Cardiac fibroblast (primary cell): ENCODE data around the gene HS2ST1.

ENCODE experiments used
- DNase-seq, 2 donors: peaks; one replicate each; pipeline versions ENCODE4 v3.0.0 to v3.0.0-alpha.2; 2010; ENCODE audit warnings: low read depth in 2 of 2
- H3K4me3 ChIP-seq, 2 donors: replicated peaks in 1 of 2; 1 replicate in 1 of 2; 2 replicates in 1 of 2; pipeline ENCODE4 v1.5.1; 2011; ENCODE audit warnings: low read depth in 2 of 2, low read length in 2 of 2, mild to moderate bottlenecking in 2 of 2, moderate library complexity in 1 of 2
- TF ChIP-seq, protein P1 (sequence below): IDR thresholded peaks from one replicate; pipeline ENCODE4 v1.5.1; 2011; ENCODE audit warnings: low read depth, mild to moderate bottlenecking, low read length, inconsistent platforms

Gene HS2ST1

GRCh38 chr1:86913399-86913895, 988 bp upstream of the HS2ST1 start:
- DNase-seq: peak; percentile 52 to 57
- TF ChIP-seq, protein P1, sequence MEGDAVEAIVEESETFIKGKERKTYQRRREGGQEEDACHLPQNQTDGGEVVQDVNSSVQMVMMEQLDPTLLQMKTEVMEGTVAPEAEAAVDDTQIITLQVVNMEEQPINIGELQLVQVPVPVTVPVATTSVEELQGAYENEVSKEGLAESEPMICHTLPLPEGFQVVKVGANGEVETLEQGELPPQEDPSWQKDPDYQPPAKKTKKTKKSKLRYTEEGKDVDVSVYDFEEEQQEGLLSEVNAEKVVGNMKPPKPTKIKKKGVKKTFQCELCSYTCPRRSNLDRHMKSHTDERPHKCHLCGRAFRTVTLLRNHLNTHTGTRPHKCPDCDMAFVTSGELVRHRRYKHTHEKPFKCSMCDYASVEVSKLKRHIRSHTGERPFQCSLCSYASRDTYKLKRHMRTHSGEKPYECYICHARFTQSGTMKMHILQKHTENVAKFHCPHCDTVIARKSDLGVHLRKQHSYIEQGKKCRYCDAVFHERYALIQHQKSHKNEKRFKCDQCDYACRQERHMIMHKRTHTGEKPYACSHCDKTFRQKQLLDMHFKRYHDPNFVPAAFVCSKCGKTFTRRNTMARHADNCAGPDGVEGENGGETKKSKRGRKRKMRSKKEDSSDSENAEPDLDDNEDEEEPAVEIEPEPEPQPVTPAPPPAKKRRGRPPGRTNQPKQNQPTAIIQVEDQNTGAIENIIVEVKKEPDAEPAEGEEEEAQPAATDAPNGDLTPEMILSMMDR: no peak
- peak overlapping the region; percentile 93 to 94 for H3K4me3 ChIP-seq

DNA sequence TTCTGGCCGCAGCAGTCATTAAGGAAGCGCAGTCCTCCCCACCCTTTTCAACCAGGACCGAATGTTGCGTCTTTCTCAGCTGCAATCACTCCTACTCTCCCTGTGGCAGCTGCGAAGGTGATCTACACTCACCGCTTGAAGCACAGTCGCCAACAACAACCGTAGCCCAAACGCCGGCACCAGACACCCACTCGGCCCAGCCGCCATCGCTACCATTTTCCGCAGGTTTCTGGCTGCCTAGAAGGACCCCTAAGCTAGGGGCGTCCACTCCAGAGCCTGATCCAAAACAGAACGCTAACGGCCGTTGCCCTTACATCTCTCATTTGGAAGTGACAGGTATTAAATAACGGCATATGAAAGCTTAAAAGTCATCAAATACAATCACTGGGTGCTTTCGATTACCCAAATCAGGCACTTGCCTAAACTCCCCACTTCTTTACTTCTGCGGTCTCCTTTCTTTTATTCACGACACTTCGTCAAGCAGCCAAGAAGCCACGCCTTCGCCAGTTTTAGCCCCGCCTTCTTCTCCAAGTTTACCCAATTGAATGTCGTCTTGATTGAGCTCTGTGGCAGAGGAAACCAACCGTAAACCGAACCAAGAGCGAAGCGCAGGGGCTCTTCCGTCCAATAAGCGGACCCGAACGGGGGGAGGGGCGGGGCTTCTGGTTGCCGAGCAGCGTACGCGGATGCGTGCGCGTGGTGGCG, 387 bp upstream of the HS2ST1 start, which contains the start of gene SELENOF:
SELENOF (minus strand) TSS at position 231 of the 705 bp plus-strand sequence; CDS start at position 216, 15 bp downstream.
- TF ChIP-seq, protein P1: no peak
- DNase-seq: peak; percentile 100
- peak within 1 kb of the TSS; percentile 93 to 94 for H3K4me3 ChIP-seq

GRCh38 chr1:86914998-86915736, 732 bp downstream of the HS2ST1 start:
- peak; percentile 61 to 64 for DNase-seq
- H3K4me3 ChIP-seq: peak overlapping the region; percentile 81 to 90
- TF ChIP-seq, protein P1: no peak

DNA sequence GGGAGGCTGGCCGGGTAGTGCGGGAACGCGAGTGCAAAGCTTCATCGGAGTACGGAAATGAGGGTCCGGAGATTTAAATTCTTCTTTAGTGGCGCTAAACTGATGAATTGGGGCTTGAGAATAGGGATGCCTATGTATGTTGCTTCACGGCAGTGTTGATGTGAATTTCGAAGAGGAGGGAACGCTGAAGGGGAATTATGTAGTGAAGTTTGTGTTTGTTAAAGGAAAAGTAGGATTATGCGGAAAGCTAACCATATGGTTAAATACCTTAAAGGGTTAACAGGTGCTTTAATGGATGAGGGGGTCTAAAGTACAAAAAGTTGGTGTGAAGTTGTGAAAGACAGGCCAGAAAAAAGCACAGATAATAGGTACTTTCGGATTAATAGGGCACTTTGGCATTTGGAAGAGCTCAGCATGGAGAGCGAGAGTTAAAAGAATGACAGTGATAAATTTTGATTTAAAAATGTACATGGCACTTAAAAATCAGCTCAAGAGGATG, 1.4 kb downstream of the HS2ST1 start:
- TF ChIP-seq, protein P1: no peak
- DNase-seq: no peak
- H3K4me3 ChIP-seq: peak overlapping the region; percentile 81 to 90

GRCh38 chr1:86916752-86917151, 2.3 kb downstream of the HS2ST1 start:
- H3K4me3 ChIP-seq: no peak overlapping the region
- TF ChIP-seq, protein P1: no peak
- DNase-seq: no peak

GRCh38 chr1:86922445-86922844, 8.0 kb downstream of the HS2ST1 start:
- no peak for DNase-seq
- H3K4me3 ChIP-seq: no peak overlapping the region
- TF ChIP-seq, protein P1: no peak
